Stimulated activated CD4-positive, alpha-beta T cell treated with anti-CD3 and anti-CD28 coated beads, Interleukin-2, amount 100 ng/mL, for 4 hours (primary cell): ENCODE results near the gene SMIM8.

Source experiments
- DNase-seq: peaks from one replicate; pipeline ENCODE4 v3.0.0-alpha.2; 2020; ENCODE audit warnings: low read depth

SMIM8 gene

DNA sequence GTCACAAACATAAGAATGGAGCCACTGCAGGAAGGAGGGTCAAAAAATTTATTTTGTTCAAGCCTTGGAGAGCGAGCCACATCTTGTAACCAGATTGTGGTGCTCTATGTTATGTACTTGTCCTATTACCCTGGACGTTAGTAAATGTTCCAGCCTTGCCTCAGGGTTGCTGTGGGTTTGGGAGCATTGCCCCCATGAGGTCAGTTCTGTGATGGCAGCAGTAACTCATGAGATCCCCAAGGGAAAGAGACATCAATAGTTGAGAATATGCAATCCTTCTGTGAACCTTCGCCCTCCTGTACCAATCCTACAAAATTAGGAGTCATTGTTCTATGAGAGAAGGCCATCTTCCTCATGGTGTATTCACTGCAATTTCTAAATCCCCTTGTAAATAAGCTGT lies 68.9 kb downstream of the SMIM8 start:
- no peak for DNase-seq
